Measurements from ENCODE around the gene NFS1.
"Not testable (repeated sequence)": the region's sequence is repeated elsewhere in the genome, so short reads cannot be mapped to it uniquely, and the experiment has no call there.

The NFS1 gene

GRCh38 chr20:35721219-35721618 is 22.1 kb upstream of the NFS1 start:
- DNase-seq (no peak), ATAC-seq (replicated peaks) (no peak)
- peaks cover 0 to 2% of the 10 kb centered on the region in 2 donors for H3K4me1 Mint-ChIP-seq
- H3K27ac Mint-ChIP-seq: no peak overlapping the region
- H3K36me3 Mint-ChIP-seq: peaks cover 35 to 50% of the 10 kb centered on the region in 2 donors
- no peaks in the 10 kb centered on the region for H3K27me3 Mint-ChIP-seq
- no peaks in the 10 kb centered on the region for H3K9me3 Mint-ChIP-seq
- no peak overlapping the region for H3K4me3 Mint-ChIP-seq

DNA sequence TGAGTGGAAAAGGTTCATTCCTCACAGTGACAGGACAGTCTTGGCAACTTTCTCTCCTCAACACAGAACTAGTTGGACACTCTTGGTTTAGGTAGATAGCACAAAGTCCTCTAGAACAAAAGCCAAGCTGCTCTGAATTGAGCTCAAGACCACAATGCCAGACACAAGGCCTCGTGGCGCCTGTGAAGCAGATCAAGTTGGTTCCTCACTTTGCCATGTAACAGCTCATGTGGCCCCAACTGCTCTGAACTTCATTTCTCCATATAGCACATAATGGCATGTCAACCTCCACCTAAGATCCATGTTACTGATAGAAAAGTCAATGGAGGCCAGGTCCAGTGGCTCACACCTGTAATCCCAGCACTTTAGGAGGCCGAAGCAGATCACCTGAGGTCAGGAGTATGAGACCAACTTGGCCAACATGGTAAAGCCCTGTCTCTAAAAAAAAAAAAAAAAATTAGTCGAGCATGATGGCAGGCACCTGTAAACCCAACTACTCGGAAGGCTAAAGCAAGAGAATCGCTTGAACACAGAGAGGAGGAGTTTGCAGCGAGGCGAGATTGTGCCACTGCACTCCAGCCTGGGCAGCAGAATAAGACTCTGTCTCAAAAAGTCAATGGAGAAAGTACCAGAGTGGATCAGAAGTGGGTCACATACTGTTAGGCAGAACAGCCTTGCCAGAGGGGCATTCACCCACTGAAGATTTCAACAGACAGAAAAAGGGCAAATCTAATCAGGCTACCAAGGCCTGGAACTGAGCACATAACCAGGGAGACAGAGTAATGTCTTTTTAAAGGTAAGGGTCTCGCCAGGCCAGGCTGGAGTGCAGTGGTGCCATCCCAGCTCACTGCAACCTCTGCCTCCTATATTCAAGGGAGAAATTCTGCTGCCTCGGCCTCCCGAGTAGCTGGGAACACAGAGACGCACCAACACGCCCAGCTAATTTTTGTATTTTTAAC is 21.3 kb upstream of the NFS1 start:
- peaks cover 32 to 54% of the 10 kb centered on the region in 2 donors for H3K36me3 Mint-ChIP-seq
- no peak overlapping the region for H3K4me3 Mint-ChIP-seq
- peaks cover 3 to 4% of the 10 kb centered on the region in 2 donors for H3K4me1 Mint-ChIP-seq
- no peaks in the 10 kb centered on the region for H3K9me3 Mint-ChIP-seq
- no peaks in the 10 kb centered on the region for H3K27me3 Mint-ChIP-seq
- ATAC-seq (replicated peaks): no peak
- no peak overlapping the region for H3K27ac Mint-ChIP-seq
- DNase-seq: no peak

DNA sequence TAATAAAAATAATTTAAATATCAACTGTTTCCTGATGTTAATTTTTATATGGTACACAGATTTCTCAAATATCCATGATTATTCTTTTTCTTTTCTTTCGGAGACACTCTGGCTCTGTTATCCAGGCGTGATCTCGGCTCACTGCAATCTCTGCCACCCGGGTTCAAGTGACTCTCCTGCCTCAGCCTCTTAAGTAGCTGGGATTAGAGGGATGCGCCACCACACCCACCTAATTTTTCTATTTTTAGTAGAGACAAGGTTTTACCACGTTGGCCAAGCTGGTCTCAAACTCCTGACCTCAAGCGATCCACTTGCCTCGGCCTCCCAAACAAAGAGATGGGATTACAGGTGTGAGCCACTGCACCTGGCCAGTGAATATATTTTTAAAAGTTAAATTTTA is 20.6 kb upstream of the NFS1 start:
- ATAC-seq (replicated peaks) (no peak), DNase-seq (no peak)
- H3K4me3 Mint-ChIP-seq: no peak overlapping the region
- H3K27me3 Mint-ChIP-seq: no peaks in the 10 kb centered on the region
- H3K4me1 Mint-ChIP-seq: peaks cover 4 to 7% of the 10 kb centered on the region in 2 donors
- no peaks in the 10 kb centered on the region for H3K9me3 Mint-ChIP-seq
- H3K36me3 Mint-ChIP-seq: peaks cover 30 to 50% of the 10 kb centered on the region in 2 donors
- no peak overlapping the region for H3K27ac Mint-ChIP-seq

DNA sequence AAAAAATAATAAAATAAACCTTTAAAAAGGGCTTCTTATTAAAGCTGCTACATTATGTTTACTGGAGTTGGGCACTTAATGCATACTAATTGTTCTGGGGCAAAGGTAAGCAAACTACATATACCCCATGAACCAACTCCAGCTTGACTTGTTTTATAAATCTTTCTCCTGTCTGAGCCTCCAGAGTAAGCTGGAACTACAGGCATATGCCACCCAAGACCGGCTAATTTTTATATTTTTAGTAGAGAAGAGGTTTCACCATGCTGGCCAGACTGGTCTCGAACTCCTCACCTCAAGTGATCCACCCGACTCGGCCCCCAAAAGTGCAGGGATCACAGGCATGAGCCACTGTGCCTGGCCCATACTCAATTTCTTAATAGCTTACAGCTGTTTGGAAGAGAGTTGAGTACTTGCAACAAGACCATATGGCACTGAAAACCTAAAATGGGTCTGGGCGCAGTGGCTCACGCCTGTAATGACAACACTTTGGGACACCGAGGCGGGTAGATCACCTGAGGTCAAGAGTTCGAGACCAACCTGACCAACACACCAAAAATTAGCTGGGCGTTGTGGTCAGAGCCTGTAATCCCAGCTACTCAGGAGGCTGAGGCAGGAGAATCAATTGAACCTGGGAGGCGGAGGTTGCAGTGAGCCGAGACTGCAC is 20.0 kb upstream of the NFS1 start:
- Mint-ChIP-seq H3K4me1 (peaks cover 5 to 10% of the 10 kb centered on the region in 2 donors), H3K27ac (no peak overlapping the region), H3K27me3 (no peaks in the 10 kb centered on the region), H3K9me3 (no peaks in the 10 kb centered on the region), H3K4me3 (no peak overlapping the region), H3K36me3 (peaks cover 31 to 49% of the 10 kb centered on the region in 2 donors)
- DNase-seq: no peak
- no peak for ATAC-seq (replicated peaks)

- Mint-ChIP-seq H3K4me1 (peaks cover 7 to 16% of the 10 kb centered on the region in 2 donors), H3K27ac (peak overlapping the region; percentile 5), H3K36me3 (peaks cover 34 to 50% of the 10 kb centered on the region in 2 donors)
- H3K27me3 Mint-ChIP-seq; H3K9me3 Mint-ChIP-seq; ATAC-seq (replicated peaks); DNase-seq; H3K4me3 Mint-ChIP-seq: not testable (repeated sequence)
Measured at GRCh38 chr20:35718321-35718720, 19.2 kb upstream of the NFS1 start.

DNA sequence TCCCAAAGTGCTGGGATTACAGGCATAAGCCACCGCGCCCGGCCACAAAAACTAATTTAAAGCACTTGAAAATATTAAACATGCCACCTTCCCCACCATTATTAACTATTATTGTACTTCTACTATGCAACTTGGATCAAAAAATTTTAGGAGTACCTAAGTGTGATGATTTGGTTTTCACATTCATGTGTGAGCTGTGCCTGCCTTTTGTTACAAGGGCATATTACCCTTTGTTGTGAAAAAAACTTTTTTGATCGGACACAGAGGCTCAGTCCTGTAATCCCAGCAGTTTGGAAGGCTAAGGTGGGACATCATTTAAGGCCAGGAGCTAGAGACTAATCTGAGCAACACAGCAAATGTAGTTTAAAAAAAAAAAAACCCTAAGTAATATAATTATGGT is 17.2 kb upstream of the NFS1 start:
- Mint-ChIP-seq H3K27ac (peak overlapping the region; percentile 42), H3K27me3 (no peaks in the 10 kb centered on the region), H3K9me3 (no peaks in the 10 kb centered on the region), H3K4me3 (no peak overlapping the region), H3K36me3 (peaks cover 25 to 41% of the 10 kb centered on the region in 2 donors), H3K4me1 (peaks cover 9 to 24% of the 10 kb centered on the region in 2 donors)
- no peak for DNase-seq
- ATAC-seq (replicated peaks): no peak

DNA sequence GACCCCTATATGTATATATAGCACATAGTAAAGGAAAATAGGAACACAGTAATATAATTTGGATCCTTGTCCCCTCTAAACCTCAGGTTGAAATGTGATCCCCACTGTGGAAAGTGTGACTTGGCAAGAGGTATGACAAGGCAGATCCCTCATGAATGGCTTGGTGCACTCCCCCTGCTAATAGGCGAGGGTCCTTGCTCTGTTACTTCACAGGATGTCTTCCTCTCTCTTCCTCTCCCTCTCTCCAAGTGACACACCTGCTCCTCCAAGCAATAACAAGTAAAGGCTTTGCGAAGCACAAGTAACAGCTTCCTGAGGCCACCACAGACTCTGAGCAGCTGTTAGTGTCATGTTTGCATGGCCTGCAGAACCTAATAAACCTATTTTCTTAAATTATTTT is 16.5 kb upstream of the NFS1 start:
- Mint-ChIP-seq H3K4me1 (peaks cover 9 to 26% of the 10 kb centered on the region in 2 donors), H3K9me3 (no peaks in the 10 kb centered on the region), H3K27me3 (no peaks in the 10 kb centered on the region), H3K27ac (peak overlapping the region; percentile 14), H3K36me3 (peaks cover 23 to 38% of the 10 kb centered on the region in 2 donors), H3K4me3 (no peak overlapping the region)
- no peak for DNase-seq
- ATAC-seq (replicated peaks): no peak

- no peaks in the 10 kb centered on the region for H3K27me3 Mint-ChIP-seq
- peak overlapping the region; percentile 75 for H3K27ac Mint-ChIP-seq
- no peak overlapping the region for H3K4me3 Mint-ChIP-seq
- no peak for ATAC-seq (replicated peaks)
- no peaks in the 10 kb centered on the region for H3K9me3 Mint-ChIP-seq
- no peak for DNase-seq
- peaks cover 19 to 32% of the 10 kb centered on the region in 2 donors for H3K36me3 Mint-ChIP-seq
- peaks cover 12 to 31% of the 10 kb centered on the region in 2 donors for H3K4me1 Mint-ChIP-seq
Measured at GRCh38 chr20:35714127-35714526, 15.0 kb upstream of the NFS1 start.

- Mint-ChIP-seq H3K36me3 (peaks cover 18 to 31% of the 10 kb centered on the region in 2 donors), H3K4me1 (peaks cover 13 to 32% of the 10 kb centered on the region in 2 donors)
- not testable (repeated sequence) for H3K4me3 Mint-ChIP-seq; DNase-seq; H3K27me3 Mint-ChIP-seq; H3K27ac Mint-ChIP-seq; H3K9me3 Mint-ChIP-seq; ATAC-seq (replicated peaks)
Measured at GRCh38 chr20:35713120-35713519, 14.0 kb upstream of the NFS1 start.

DNA sequence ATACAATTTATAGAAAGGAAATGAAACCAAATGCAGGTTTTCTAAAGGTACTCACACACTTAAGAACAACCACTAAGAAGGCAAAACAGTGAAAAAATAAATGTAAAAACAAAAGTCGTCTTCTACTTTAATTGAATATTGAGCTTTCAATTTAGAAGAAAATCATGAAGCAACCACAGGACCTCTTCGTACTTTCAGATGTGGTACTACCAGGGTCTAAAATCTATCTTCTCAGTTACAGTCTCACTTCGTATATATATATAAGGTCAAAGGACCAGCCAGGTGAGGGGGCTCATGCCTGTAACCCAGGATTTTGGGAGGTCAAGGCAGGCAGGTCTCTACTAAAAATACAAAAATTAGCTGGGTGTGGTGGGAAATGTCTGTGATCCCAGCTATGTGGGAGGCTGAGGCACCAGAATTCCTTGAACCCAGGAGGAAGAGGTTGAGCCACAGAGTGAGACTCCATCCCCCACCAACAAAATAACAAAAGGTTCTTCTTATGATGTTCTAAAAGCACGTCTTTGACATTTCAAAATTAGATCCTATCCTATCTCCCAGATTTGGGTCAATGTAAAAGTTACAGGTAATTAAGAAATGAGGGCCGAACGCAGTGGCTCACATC is 12.5 kb upstream of the NFS1 start:
- peaks cover 12 to 32% of the 10 kb centered on the region in 2 donors for H3K4me1 Mint-ChIP-seq
- H3K36me3 Mint-ChIP-seq: peaks cover 19 to 26% of the 10 kb centered on the region in 2 donors
- ATAC-seq (replicated peaks): no peak
- no peaks in the 10 kb centered on the region for H3K27me3 Mint-ChIP-seq
- H3K27ac Mint-ChIP-seq: peak overlapping the region; percentile 25
- no peak for DNase-seq
- no peaks in the 10 kb centered on the region for H3K9me3 Mint-ChIP-seq
- H3K4me3 Mint-ChIP-seq: peak overlapping the region in 1 of 2 donors; percentile 19

DNA sequence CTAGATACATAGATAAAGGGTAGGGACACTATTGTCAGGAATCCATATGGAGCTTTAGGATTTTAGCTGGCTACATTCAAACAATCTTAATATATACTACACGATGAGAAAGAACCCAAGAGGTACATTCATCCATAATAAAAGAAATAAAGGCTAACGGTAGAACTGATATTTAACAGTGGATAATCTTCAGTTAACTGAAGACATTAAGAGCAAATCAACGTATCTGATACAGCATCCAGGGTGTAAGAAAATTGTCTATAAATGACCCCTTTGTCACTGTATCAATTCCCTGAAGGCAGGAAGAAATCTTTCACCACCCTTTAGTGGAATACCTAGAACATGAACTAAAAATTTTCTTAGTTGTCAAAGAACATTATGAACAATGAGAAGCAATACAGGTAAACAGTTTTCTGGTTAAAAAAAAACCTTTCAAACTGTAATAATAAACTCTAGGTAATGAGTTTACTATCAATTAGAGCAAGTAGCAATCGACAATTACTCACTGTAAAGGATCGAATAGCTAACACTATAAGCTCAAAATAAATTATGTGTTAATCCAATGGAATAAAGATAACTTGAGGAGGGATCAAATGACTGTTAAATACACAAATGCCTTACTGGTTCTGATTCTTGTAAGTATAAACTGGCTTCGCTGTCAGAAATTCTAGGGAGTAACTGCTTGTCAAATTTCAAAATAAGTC is 11.9 kb upstream of the NFS1 start:
- H3K4me3 Mint-ChIP-seq: peak overlapping the region in 1 of 2 donors; percentile 19
- H3K9me3 Mint-ChIP-seq: no peaks in the 10 kb centered on the region
- ATAC-seq (replicated peaks): no peak
- no peak overlapping the region for H3K27ac Mint-ChIP-seq
- H3K4me1 Mint-ChIP-seq: peaks cover 12 to 32% of the 10 kb centered on the region in 2 donors
- H3K36me3 Mint-ChIP-seq: peaks cover 19 to 23% of the 10 kb centered on the region in 2 donors
- H3K27me3 Mint-ChIP-seq: no peaks in the 10 kb centered on the region
- no peak for DNase-seq

DNA sequence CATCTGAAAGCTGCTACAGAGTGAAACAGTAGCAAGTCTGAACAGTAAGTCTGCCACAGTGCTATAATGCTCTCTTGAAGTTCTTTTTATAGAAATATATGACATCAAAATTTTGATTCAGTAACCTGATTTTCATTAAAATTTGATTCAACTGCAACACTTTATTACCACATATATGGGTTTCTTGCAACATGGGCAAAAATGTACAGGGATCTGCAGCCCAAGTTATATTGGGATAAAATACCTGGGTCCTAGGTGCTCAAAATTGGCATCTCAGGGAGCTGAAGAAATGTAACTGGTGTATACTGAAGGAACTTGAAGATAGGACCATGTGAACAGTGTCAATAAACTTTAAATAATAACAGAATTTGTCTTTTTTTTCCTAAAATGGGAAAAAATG is 10.9 kb upstream of the NFS1 start:
- DNase-seq (no peak), ATAC-seq (replicated peaks) (no peak)
- Mint-ChIP-seq H3K9me3 (no peaks in the 10 kb centered on the region), H3K4me3 (no peak overlapping the region), H3K4me1 (peaks cover 12 to 25% of the 10 kb centered on the region in 2 donors), H3K36me3 (peaks cover 16 to 21% of the 10 kb centered on the region in 2 donors), H3K27me3 (no peaks in the 10 kb centered on the region), H3K27ac (no peak overlapping the region)

- peaks cover 19 to 24% of the 10 kb centered on the region in 2 donors for H3K36me3 Mint-ChIP-seq
Measured at GRCh38 chr20:35709259-35709658, 10.1 kb upstream of the NFS1 start.

DNA sequence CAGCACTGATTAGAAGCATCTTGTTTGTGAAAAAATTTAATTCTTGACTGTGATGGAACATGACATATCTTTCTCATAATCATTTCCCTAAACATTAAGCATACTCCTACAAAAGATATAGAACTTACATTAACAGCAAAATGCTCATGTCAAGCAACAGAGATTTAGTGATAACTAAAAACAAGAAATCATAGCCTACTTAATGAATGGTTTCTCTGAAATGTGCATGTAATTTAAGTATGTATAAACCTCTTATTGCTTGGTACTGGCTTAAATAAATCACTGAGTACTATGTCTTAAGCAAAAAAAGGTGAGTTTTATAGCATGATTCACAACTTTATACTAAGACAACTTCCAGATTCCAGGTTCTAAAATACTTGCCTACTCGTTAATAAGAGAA is 9.3 kb upstream of the NFS1 start:
- Mint-ChIP-seq H3K4me3 (no peak overlapping the region), H3K4me1 (peaks cover 9 to 16% of the 10 kb centered on the region in 2 donors), H3K9me3 (no peaks in the 10 kb centered on the region), H3K27me3 (no peaks in the 10 kb centered on the region), H3K36me3 (peaks cover 23 to 28% of the 10 kb centered on the region in 2 donors), H3K27ac (no peak overlapping the region)
- ATAC-seq (replicated peaks) (no peak), DNase-seq (no peak)

More at GRCh38 chr20:35709259-35709658, 10.1 kb upstream of the NFS1 start:
- no peak for ATAC-seq (replicated peaks)
- Mint-ChIP-seq H3K27me3 (no peaks in the 10 kb centered on the region), H3K4me1 (peaks cover 12 to 24% of the 10 kb centered on the region in 2 donors), H3K4me3 (no peak overlapping the region), H3K9me3 (no peaks in the 10 kb centered on the region), H3K27ac (no peak overlapping the region)
- DNase-seq: no peak

All from stimulated activated naive B cell treated with anti-CD40 and anti-IgM and Interleukin-4, amounts not matched to agents 10 μg/mL and 1 μg/mL and 100 μg/mL, for 72 hours (primary cell).